ENCODE measurements around the gene ARHGEF40.
A peak's percentile ranks its signal among the peaks of the same experiment; 100 is the strongest.

ARHGEF40 gene

GRCh38 chr14:21083565-21084325, 13.6 kb downstream of the ARHGEF40 start:
- no peak for DNase-seq (ENCODE audit: low spot score)

DNA sequence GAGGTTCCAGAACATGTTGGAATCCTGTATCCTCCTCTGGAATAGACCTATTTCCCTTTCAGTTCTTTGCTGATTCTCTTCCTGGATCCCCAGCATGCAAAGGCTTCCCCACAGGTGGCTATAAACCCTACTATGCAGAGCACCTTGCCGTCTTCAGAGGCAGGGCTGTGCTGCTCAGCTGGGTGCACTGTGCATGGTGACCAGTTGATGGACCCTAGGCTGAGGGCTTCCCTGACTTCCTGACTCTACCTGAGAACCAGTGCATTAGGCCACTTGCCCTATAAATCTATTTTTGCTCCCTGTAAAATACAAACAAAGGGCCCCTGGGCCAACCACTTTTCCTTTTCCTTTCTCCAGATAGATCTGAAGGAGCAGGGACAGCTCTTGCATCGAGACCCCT, 14.3 kb downstream of the ARHGEF40 start:
- no peak for DNase-seq (ENCODE audit: low spot score)

DNA sequence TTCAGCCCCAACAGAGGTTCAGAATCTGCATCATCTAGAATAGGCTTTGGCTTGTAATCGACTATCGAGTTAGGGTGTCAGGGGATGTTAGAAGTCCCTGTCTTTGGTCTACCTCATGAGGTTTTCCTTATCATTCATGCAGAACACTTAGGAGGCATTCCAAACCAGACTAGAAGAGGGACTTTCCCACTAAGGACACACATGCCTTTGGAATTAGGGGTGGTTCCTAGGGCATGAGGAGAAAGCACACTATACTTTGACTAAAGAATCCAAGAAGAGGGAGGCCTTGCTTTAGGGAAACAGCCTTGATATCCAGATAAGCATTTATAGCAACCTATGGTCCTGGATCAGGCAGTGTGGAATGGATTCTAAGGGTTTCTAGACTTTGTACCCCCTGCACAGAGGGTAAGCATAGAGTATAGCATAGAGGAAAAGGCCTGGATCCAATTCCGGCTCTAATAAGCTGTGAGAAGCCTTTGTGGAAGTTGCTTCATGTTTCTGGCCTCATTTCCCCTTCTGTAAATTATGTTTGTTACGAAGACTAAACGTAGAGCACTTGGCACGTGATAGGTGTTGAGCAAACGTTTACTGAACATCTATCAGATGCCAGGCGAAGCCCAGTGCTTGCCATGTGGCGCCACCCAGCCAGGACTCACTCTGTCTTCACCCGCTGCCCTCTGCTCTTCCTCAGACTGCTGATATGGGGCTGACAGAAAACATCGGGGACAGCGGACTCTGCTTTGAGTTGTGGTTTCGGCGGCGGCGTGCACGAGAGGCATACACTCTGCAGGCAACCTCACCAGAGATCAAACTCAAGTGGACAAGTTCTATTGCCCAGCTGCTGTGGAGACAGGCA, 15.1 kb downstream of the ARHGEF40 start:
- peak; percentile 95 for DNase-seq (ENCODE audit: low spot score)

- DNase-seq (ENCODE audit: low spot score): no peak
These were observed 16.8 kb downstream of the ARHGEF40 start for GRCh38 chr14:21086908-21087293.

- DNase-seq (ENCODE audit: low spot score): peak; percentile 96
These were observed 17.4 kb downstream of the ARHGEF40 start for GRCh38 chr14:21087294-21088091.

DNA sequence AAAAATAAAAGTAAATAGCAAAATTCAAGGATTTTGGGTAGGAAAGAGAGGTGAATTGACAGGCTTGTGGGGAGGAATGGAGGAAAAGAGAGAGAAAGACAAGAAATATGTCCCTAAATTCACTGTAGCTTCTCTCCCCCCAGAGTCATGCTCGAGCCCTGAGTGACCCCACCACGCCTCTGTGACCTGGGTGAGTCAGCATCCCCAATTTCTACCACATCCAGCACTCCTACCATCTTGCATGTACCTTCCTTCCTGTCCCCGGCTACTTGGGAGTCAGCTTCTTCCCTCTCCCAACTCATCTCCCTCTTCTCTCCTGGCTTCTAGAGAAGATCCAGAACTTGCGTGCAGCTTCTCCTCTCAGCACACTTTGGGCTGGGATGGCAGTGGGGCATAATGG, 18.6 kb downstream of the ARHGEF40 start:
- DNase-seq (ENCODE audit: low spot score): no peak

DNA sequence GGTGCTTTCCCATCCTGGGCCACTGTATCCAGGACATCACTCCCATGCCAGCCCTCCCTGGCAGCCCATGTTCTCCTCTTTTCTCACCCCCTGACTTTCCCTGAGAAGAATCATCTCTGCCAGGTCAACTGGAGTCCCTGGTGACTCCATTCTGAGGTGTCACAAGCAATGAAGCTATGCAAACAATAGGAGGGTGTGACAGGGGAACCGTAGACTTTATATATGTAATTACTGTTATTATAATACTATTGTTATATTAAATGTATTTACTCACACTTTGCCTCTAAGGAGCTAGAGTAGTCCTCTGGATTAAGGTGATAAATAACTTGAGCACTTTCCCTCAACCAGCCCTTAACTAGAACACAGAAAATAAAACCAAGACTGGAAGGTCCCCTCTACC, 19.2 kb downstream of the ARHGEF40 start:
- no peak for DNase-seq (ENCODE audit: low spot score)

DNA sequence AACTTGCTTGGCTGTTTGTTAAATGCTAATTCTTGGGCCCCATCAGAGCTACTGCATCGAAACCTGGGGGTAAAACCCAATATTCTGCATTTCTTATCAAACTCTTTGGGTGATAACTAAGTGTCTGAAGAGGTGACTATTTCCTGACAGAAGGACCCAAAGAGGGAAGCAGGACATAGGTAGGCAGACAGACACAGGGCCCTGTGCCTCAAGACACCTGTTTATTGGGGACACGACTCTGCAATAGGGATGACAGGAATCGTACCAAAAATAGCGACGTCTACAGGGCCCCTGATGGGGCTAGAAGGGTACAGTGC, 19.7 kb downstream of the ARHGEF40 start:
- DNase-seq (ENCODE audit: low spot score): no peak

- DNase-seq (ENCODE audit: low spot score): no peak
These were observed 20.3 kb downstream of the ARHGEF40 start for GRCh38 chr14:21090194-21090939.

GRCh38 chr14:21090940-21091663, 21.0 kb downstream of the ARHGEF40 start:
- no peak for DNase-seq (ENCODE audit: low spot score)

GRCh38 chr14:21091821-21092272, 21.7 kb downstream of the ARHGEF40 start:
- no peak for DNase-seq (ENCODE audit: low spot score)

- peak; percentile 80 for DNase-seq (ENCODE audit: low spot score)
These were observed 22.3 kb downstream of the ARHGEF40 start for GRCh38 chr14:21092273-21093011.

GRCh38 chr14:21093018-21093417, 22.9 kb downstream of the ARHGEF40 start:
- DNase-seq (ENCODE audit: low spot score): no peak

DNA sequence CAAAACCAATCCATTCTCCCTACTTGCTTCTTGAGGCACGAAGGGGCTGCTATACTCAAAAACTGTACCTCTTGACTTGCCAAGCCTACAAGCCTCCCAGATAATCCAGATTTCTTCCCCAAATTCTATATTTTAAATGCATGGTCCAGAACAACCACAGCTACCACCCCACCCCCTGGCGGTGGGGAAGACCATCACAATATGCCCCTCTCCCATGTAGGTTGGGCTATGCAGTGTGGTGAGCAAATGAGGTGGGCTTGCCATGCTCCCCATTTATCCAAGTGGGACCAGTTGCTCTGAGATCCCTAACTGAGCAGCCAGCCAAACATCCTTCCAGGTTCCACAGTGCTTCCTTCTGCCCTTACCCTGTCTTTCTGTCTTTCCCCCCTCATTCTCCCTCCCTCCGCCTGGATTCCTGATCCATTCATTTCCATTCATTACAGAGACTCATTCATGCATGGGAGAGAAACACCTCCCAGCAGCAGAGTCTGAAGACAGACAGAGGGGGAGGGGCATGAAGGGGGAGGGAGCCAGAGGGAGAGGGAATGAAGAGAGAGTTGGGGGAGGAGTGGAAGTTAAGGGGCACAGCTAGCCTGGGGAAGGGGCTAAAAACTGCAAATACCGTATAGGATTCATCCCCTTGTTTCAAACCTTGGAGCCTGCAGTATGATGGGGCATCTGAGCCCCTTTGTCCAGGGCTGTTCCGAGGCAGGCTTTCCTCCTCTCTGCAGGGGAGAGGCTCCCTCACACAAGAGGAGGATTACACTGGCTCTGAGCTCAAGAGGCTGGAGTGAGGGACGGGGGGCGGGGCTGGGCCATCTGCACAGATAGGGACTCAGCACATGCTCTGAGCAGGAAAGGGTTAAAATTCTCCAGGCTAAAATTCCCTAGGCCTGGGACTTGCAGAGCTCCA, 23.9 kb downstream of the ARHGEF40 start:
- DNase-seq (ENCODE audit: low spot score): peak; percentile 88

GRCh38 chr14:21095430-21096205, 25.5 kb downstream of the ARHGEF40 start:
- DNase-seq (ENCODE audit: low spot score): peak; percentile 55

DNA sequence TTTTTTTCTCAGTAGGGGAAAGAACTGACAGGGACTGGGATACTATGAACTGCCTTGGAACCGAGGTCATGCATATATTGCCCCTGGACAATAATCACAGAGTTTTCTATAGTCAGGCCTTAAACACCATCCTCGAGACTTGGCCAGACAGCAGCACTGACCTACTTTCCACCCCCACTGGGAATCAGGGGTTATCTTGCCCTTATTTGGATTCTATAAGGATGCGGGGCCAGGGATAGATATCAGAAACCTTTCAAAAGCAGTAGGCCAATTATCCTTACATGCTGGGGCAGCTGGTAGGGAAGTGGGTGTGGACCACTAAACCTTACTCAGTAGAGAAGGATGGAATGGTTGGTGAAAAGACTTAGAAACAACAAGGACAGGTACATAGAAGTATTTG, 26.3 kb downstream of the ARHGEF40 start:
- DNase-seq (ENCODE audit: low spot score): no peak

GRCh38 chr14:21096978-21097635, 27.0 kb downstream of the ARHGEF40 start:
- DNase-seq (ENCODE audit: low spot score): no peak

DNA sequence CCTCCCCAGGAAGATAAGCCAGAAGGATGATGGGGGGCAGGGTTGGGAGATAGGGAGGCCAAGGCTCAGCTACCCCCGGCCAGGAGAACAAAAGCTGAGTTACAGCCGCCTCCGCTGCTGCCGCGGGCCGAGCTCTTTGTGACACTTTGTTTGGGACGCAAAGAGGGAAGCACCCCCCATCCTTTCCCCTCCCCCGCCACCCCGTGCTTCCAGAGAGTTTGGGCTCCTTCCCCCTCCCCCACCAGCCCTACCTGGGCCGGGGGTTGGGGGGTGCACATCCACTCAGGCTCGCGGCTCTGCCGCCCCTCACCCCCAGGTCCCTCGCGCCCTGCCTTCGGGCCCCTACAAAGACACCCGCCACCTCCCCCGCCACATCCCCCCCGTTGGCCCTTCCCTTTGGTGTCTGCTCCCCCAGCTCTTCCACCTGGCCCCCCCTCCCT, 27.6 kb downstream of the ARHGEF40 start:
- DNase-seq (ENCODE audit: low spot score): no peak
